GM19023 (cell line): ENCODE measurements around the gene TSHZ2.
"Not testable (repeated sequence)": the region's sequence is repeated elsewhere in the genome, so short reads cannot be mapped to it uniquely, and the experiment has no call there.

Experiments used
- ATAC-seq: cut with Tn5 transposase; IDR thresholded peaks from one replicate; pipeline ENCODE4 v1.9.1; 2021; ENCODE audit warnings: mild to moderate bottlenecking, moderate library complexity; ENCODE audit not compliant: unreplicated experiment

The TSHZ2 gene

GRCh38 chr20:52959125-52959524 lies 13.0 kb upstream of the TSHZ2 start:
- no peak for ATAC-seq

- ATAC-seq: no peak
Observed at GRCh38 chr20:52962183-52962582, 10.0 kb upstream of the TSHZ2 start.

GRCh38 chr20:52963131-52963530 lies 9.0 kb upstream of the TSHZ2 start:
- no peak for ATAC-seq

GRCh38 chr20:52964131-52964530 lies 8.0 kb upstream of the TSHZ2 start:
- no peak for ATAC-seq

GRCh38 chr20:52965380-52965779 lies 6.8 kb upstream of the TSHZ2 start:
- no peak for ATAC-seq

GRCh38 chr20:52965819-52966218 lies 6.3 kb upstream of the TSHZ2 start:
- ATAC-seq: no peak

- ATAC-seq: not testable (repeated sequence)
Observed at GRCh38 chr20:52966543-52966942, 5.6 kb upstream of the TSHZ2 start.

- ATAC-seq: no peak
Observed at GRCh38 chr20:52971498-52972189, 514 bp upstream of the TSHZ2 start.

GRCh38 chr20:52972965-52973819 lies 1.0 kb downstream of the TSHZ2 start:
- no peak for ATAC-seq

- ATAC-seq: no peak
Observed at GRCh38 chr20:52974179-52974594, 2.0 kb downstream of the TSHZ2 start.

- no peak for ATAC-seq
Observed at GRCh38 chr20:52975029-52975732, 3.0 kb downstream of the TSHZ2 start.

GRCh38 chr20:52975803-52976531 lies 3.8 kb downstream of the TSHZ2 start:
- ATAC-seq: no peak

- no peak for ATAC-seq
Observed at GRCh38 chr20:52978851-52979250, 6.7 kb downstream of the TSHZ2 start.

GRCh38 chr20:52981051-52981450 lies 8.9 kb downstream of the TSHZ2 start:
- no peak for ATAC-seq

- ATAC-seq: no peak
Observed at GRCh38 chr20:52983726-52984450, 11.7 kb downstream of the TSHZ2 start.

GRCh38 chr20:52984451-52984810 lies 12.3 kb downstream of the TSHZ2 start:
- ATAC-seq: no peak

- ATAC-seq: no peak
Observed at GRCh38 chr20:52985687-52986086, 13.5 kb downstream of the TSHZ2 start.

- ATAC-seq: no peak
Observed at GRCh38 chr20:52987295-52987694, 15.1 kb downstream of the TSHZ2 start.

- ATAC-seq: no peak
Observed at GRCh38 chr20:52991830-52992229, 19.7 kb downstream of the TSHZ2 start.

- no peak for ATAC-seq
Observed at GRCh38 chr20:52992632-52993031, 20.5 kb downstream of the TSHZ2 start.
